HG02610 (cell line): ENCODE results near the gene ADCYAP1R1.

ENCODE experiments used
- ATAC-seq: cut with Tn5 transposase; IDR thresholded peaks from one replicate; pipeline ENCODE4 v1.9.1; 2021; ENCODE audit warnings: mild to moderate bottlenecking, moderate library complexity; ENCODE audit not compliant: unreplicated experiment

ADCYAP1R1 gene

DNA sequence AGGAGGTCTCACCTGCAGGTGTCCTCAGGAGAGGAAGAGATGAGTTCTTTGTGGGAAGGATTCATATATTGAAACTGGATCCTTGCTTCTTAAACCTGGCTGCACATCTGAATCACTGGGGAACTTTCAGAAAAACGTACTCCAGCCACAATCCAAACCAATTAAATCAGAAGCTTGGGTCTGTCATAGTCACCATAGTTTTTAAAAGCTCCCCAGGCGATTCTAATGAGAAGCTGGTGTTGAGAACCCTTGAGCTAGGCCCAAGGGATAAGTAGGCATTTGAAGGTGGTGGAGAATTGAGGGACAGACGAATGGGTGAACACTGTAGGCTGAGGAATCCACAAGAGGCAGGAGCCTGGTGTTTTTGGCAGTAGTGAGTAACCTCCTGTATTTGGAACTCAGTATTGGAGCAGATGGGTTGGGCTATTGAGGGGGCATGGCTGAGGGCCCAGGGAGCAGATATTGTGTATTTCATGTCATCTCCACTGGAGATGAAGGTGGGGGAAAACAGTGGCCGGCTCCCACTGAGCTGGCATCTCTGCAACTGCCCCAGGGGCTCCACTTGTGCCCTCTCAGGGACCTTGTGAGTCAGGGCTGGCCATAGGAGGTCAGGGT lies 14.5 kb downstream of the ADCYAP1R1 start:
- ATAC-seq = no peak

DNA sequence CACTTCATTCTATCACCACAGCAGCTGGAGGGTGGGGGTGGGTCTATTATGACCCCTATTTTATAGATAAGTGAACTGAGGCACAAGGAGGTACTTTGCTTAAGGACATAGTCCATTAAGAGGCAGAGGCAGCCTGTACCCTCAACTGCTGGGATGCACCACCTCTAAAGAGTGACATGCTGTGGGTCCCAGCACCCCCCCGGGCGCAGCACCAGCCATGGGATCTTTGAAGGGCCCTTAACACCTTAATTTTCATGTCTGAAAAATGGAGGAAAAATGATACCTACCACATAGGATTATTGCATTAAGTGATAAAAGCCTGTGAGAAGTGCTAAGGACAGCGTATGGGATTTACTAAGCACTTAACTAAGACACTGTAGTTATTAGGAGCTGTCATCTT lies 15.4 kb downstream of the ADCYAP1R1 start:
- ATAC-seq = no peak

DNA sequence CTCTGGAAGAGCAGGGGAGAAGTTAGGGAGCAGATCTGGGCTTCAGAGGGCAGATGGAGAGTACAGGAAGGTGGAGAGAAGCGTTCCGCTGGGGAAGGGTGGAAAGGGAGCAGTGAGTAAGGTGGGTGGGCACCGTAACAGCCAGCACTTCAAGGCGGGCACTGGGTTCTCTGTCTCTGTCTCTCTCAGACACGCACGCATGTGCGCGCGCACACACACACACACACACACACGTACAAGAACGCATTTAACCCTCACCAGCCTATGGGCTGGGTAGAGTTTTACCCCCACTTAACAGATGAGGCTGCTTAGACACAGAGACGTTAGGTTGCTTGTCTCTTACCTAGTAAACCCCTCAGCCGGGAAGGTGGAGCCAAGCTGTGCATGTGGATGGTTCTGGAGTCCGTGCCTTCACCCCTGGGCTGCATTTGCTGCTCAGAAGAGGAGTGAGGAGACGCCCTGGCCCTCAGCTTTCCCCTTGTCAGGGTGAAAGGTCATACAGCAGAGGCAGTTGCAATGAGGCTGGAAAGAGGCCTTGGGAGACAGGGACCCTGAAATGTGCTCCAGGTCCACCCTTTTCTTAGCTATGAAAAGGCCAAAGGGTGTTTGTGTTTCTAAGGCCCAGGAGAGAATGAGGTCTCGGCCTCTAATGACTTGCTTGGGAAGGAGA lies 16.0 kb downstream of the ADCYAP1R1 start:
- no peak for ATAC-seq

DNA sequence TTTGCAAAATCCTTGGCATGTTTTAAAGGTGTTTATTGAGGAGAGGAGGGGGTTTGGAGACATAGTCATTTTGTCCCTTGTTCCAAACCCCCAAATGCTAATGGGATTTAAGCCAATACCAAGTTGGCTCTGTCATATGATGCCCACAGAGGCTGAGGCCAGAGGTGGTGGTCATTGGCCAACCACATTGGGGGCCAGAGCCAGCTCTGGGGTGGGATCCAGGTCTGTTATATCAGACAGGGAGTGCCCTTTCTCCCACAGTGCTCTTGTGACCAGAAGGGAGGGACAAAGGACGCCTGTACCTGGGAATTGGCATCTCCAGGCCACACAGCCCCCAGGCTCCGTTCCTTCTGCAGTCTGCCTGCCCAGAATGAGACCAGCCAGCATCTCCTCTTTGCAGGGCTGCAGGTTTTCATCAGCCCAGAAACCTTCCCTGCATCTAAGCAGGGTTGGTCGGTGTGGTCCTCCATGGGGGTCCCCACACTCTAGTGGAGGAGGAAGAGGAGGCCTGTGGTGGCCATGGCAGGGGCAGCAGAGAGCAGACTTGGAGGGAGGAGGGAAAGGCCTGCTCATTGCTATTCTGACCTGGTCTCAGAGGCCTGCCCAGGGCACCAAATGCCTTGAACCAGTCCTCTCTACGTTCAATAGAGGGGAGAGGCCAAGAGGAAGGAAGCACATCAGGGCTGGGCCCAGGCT lies 17.9 kb downstream of the ADCYAP1R1 start:
- no peak for ATAC-seq

GRCh38 chr7:31070991-31071644 lies 19.0 kb downstream of the ADCYAP1R1 start:
- ATAC-seq = no peak

DNA sequence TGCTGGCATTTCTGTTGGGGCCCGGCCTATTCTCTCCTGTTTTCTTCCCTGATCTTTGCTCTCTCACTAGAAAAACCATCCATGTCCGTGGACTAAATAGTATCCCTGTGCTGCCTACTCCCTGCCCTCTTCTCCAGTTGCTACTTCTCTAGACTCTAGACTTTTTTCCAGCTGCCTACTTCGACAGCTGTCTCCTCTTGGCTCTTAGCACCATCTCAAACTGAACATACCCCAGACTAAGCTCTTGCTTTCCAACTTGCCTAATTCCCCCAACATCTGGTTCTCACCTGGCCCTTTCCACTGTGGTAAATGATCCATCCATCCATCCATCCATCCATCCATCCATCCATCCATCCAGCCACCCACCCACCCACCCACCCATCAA lies 19.5 kb downstream of the ADCYAP1R1 start:
- no peak for ATAC-seq

- ATAC-seq = no peak
These were observed 21.4 kb downstream of the ADCYAP1R1 start for GRCh38 chr7:31073326-31074119.

- no peak for ATAC-seq
These were observed 21.9 kb downstream of the ADCYAP1R1 start for GRCh38 chr7:31074120-31074383.

DNA sequence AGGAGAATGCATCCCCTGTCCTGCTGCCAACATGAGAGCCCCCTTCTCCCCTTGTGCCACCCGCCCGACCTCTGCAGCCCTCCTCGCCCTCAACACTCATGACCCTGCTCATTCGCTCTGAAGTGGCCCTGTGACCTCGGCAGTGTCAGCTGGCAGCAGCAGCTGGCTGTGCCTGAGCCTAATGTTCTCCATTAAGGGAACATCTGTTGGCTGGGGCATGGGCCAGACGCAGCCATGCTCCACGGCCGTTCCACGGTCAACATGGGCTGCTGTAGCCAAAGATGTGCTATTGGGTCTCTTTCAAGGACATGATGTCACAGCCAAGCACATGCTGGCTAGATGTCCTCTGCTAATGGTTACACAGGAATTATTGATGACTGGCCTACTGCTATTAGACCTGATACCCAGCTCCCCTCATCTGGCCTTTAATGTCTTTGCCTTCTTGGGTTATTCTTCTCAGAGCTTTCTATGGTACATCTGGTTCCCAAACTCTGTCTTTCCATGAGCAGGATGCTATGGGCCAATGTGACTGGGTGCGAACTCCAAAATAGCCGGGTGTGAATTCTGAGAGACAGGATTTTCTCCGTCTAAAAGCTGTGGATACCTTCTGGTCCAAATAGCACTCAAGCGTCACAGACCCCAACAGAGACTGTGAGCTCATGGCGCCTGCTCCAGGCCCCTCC lies 22.4 kb downstream of the ADCYAP1R1 start:
- no peak for ATAC-seq

DNA sequence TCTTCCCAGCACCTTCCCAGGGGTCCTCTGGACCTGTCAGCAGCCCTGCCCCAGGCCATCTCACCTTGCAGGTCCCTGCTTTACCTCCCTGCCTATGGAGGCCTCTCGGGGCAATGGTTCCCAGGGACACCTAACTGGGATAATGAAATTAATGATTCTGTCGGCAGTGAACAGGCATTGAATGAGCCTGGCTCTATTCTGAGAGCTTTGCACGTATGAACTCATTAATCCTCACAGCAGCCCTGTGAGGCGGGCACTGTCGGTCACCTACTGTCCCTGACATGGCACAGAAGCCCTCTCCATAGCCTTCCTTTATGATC lies 22.9 kb downstream of the ADCYAP1R1 start:
- ATAC-seq = no peak

GRCh38 chr7:31076051-31076450 lies 23.9 kb downstream of the ADCYAP1R1 start:
- ATAC-seq = no peak

DNA sequence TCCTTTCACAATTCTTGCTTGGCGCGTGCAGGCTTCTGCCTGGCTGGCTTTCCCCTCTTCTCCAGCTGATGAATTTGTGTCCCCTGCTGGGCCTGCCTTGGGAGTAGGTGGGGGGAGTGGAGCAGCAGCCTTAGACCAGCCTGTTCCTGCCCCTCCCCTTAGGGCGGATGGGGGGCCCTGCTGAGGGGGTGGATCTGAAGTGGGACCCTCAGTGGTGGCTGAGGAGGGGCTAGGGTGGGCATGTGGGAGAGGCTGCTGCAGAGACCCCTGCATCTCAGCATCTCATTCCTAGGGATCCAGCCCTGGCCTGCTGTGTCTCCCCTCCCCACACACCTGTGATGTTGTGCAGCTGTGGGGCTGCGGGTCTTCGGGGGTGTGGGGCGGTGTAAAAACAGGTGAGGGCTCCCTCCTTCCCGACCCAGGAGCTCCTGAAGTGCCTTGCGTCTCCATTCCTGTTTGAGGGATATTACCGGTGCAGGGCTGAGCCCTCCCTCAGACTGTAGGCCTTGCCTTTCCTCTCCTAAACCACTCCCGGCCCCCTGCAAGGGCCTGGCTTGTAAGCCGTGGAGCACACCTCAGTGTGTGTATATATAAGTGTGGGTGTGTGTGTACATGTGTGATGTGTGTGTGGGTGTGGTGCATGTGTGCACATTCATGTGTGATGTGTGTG lies 24.7 kb downstream of the ADCYAP1R1 start:
- no peak for ATAC-seq

GRCh38 chr7:31077484-31078362 lies 25.6 kb downstream of the ADCYAP1R1 start:
- ATAC-seq = no peak

DNA sequence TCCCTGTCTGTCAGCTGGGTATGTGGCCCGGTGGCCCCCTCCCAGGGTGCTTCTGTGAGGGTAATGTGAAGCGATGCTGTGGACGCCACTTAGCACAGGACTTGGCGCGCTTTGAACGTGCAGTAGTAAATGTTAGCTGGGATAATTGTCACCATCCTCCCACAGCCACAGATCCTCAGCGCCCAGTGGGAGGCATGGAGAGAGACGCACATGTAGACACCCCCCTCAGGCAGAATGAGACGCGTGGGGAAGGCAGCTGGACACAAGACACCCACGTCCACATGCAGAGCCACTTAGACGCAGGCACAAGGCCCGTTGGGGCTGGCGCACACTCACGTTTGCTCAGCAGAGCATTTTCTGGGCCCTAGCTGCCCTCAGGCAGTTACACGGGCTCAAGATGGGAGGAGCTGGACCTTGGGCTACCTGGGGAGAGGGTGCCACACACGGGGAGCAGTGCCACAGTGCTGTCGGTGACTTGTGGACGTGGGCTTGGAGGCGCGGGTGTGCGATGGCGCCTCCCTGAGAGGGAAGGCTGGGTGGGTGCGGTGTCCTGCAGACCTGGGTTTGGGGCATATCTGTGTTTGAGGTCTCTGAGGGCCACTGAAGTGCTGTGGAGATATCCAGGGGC lies 26.4 kb downstream of the ADCYAP1R1 start:
- no peak for ATAC-seq

DNA sequence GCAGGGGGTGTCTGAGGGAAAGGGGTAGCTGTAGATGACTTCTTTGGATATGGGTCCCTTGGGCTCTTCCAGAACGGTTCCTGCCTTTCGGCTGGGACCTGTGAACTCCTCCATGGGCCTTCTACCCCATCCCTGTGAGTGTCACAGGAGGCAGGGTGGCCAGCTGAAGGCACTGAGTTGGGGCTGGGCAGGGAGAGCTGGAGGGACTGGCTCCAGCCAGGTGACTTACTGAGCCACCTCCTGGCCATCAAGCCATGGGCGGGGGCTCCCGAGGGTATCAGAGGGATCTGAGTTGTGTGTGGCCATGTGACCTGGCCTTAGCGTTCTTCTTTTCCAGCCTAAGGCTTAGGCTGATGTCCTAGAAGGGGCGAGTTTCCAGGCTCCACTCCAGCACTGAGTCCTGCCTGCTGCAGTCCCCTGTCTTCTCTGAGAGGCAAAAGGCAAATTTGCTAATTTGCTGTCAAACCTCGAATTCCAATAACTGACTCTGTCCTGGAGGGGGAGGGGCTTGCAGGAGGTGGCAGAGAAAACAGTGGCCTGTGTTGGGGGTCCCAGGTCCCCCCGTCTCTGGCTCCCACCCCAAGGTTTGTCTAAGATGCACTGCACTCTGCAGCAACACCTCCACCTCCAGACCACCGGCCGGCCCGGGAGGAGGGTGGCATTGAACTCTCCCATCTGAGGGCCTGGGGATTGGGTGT lies 27.2 kb downstream of the ADCYAP1R1 start:
- ATAC-seq = no peak

DNA sequence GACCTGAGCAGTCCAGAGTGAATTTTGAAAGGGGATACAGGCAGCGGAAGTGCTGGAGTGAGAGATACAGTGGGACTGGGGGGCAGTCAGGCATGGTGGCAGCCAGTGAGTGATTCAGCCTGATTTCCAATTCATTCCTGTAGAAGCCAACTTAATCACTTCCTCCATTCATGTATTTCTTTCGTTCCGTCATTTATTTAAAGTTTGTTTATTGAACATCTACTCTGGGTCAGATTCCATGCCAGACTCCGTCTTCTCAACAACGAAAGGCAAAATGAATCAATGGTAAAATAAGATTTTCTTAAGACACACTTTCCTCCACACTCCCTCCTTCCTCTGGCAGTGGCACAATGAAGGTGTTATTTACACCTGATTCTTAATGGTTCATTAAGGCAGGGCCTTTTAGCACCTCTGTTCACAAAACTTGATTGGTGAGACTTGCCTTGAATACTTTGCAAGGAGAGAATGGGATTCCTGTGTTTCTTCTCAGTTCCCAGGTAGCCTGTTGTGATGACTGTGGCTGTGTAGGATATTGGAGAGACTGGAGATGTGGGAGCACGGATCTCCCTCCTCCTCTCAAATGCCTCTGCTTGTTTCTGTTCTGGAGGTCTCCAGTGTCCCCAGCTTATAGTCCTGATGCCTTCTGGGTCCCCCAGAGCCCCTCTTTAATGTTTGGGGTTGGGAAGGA lies 27.9 kb downstream of the ADCYAP1R1 start:
- no peak for ATAC-seq

DNA sequence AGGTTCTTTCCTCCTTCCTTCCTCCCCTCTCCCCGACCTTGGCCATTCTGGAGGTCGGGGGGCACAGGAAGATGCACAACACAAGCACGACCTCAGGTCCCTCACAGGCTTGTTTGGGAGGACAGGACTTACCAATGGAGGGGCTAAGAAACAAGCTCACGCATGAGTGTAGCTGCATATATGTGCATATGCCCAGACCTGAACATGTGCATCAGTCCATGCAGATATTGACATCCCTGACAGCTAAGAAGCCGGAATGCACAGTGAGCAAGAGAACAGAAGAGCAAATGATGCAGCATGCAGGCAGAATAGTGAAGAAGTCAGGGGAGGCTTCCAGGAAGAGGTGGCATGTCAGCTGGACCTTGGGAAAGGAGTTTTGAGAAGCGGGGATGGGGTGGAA lies 28.7 kb downstream of the ADCYAP1R1 start:
- no peak for ATAC-seq

- ATAC-seq = no peak
These were observed 29.9 kb downstream of the ADCYAP1R1 start for GRCh38 chr7:31082017-31082416.
